HG02763 (cell line): ENCODE results near the gene GFRA3.
"Not testable (repeated sequence)": the region's sequence is repeated elsewhere in the genome, so short reads cannot be mapped to it uniquely, and the experiment has no call there.

Experiments used
- ATAC-seq: cut with Tn5 transposase; IDR thresholded peaks from one replicate; pipeline ENCODE4 v1.9.1; 2021; ENCODE audit warnings: mild to moderate bottlenecking, moderate library complexity; ENCODE audit not compliant: unreplicated experiment

GFRA3 gene

DNA sequence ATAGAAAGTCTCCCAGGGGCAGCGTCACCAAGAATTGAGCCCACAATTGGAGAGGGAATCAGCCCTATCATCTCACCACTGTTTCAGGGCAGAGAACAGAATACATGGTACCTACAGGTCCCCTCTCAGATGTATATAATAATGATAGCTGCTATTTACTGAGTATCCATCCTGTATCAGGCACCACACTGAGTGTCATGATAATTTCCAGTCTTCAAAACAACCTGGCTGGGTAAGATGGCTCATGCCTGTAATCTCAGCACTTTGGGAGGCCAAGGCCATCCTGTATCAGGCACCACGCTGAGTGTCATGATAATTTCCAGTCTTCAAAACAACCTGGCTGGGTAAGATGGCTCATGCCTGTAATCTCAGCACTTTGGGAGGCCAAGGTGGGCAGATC is 26.6 kb downstream of the GFRA3 start:
- not testable (repeated sequence) for ATAC-seq

- no peak for ATAC-seq
Measured at GRCh38 chr5:138246822-138247221, 27.6 kb downstream of the GFRA3 start.

DNA sequence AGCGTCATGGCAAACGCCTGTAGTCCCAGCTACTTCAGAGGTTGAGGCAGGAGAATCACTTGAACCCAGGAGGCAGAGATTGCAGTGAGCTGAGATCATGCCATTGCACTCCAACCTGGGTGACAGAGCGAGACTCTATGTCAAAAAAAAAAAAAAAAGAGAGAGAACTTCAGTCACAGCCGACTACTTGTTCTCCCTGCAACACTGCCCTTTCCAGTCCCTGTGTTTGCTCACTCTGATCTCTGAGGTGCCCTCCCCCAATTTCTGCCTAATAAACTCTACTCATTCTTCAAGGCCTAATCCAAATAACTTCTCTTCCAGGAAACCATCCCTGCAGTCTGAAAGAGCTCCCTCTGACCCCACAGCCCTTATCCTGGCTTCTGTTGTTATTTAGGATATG is 28.1 kb downstream of the GFRA3 start:
- ATAC-seq: no peak

GRCh38 chr5:138245717-138246116 is 28.7 kb downstream of the GFRA3 start:
- no peak for ATAC-seq

- no peak for ATAC-seq
Measured at GRCh38 chr5:138243794-138244193, 30.6 kb downstream of the GFRA3 start.

- ATAC-seq: no peak
Measured at GRCh38 chr5:138241688-138242571, 32.5 kb downstream of the GFRA3 start.

DNA sequence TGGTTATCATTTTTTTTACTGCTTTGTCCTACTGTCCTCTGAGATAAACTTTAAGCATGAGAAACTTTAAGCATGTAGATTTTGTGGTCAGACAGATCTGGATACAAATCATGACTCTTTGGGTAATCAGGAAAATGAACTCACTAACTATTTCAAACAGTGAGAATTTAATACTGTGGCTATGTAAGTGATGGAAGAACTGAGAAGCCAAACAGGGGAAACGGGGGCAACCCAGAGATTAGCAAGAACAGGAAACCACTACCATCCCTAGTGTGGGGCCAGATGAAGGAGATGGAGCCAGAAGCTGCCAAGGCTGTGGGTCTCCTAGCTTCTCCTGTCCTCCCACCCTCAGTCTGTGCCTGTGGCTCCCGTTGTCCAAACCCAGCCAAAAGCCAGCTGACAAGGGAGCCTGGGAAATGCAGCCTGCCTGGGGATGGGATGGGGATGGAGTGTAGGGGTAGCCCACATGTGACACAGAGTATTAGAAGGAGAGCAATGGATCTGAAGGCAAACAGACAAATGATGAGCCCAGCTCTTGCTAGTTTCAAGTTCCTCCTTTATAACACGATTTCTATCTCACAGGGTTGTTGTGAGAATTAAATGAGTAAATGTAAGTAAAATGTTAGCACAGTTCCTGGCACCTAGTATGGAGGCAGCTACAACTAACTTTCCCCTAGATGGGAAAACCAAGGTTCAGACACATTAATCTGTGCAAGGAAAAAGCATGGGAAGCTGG is 33.6 kb downstream of the GFRA3 start:
- ATAC-seq: no peak

GRCh38 chr5:138238034-138238433 is 36.4 kb downstream of the GFRA3 start:
- no peak for ATAC-seq

GRCh38 chr5:138234651-138235050 is 39.8 kb downstream of the GFRA3 start:
- ATAC-seq: no peak

DNA sequence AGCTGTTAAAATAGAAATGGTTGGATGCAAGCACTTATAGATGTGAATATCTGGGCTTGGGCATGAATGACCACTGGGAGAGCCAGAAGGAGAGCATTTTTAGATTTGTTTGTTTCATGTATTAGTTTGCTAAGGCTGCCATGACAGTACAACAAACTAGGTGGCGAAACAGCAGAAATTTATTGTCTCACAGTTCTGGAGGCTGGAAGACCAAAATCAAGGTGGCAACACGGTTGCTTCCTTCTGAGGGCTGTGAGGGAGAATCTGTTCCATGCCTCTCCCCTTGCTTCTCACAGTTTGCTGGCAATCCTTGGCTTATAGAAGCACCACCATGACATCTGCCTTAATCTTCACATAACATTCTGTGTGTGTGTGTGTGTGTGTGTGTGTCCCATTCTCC is 41.1 kb downstream of the GFRA3 start:
- no peak for ATAC-seq

DNA sequence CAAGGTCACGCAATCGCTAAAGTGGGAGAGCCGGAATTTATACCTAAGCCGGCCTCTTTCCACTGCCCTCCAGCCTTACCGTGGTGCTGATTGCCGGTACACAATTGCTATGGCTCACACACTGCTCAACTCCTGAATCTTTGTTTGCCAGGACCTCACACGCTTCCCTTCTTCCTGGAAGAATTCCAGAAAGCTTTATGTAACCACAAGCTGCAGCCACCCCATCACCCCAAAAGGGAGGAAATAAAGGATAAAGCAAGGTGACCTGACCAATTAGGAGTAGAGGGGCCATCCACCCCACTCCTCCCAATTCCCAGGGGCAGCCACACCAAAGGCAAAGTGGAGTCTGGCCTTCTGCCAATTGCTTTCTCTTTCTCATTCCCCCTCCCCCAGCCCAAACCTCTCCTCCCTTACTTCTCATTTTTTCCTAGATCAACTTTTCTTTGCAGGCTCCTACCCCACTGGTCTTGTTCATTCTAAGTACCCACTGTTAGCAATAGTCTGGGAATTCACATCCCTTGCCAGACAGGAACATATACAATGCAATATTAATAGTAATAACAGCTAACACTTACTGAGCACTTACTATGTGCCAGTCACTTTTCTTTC is 43.3 kb downstream of the GFRA3 start:
- no peak for ATAC-seq

GRCh38 chr5:138230261-138230660 is 44.2 kb downstream of the GFRA3 start:
- ATAC-seq: no peak

DNA sequence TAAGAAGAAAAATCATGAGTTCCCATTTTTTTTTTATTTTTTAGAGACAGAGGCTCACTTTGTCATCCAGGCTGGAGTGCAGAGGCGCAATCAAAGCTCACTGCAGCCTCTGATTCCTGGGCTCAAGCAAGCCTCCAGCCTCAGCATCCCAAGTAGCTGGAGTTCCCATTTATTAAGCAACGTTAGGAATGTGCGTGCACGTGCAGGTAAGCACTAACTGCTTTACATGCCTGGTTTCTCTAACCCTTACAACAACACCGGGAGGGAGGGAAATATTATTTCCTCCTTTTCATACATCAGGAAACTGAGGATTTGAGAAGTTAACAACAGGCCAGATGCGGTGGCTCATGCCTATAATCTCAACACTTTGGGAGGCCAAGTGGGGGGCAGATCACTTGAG is 45.0 kb downstream of the GFRA3 start:
- ATAC-seq: no peak

GRCh38 chr5:138226910-138227309 is 47.5 kb downstream of the GFRA3 start:
- no peak for ATAC-seq

DNA sequence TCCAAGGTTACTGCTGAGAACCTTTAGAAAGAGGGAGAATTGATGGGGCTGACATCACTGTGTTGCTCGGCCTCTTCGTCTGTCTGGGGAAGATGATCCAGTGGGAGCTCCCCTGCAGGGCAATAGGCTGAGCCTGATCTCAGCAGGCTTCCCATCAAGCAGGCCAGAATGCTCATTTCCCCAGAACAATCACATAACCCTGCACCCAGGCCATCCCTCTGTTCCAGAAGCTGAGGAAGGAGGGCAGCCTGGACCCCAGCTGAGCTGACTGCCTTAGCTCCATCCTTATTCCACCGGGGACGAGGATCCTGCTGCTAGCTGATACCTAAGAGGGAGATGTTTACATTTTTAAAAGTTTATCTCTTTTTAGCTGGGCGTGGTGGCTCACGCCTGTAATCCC is 49.7 kb downstream of the GFRA3 start:
- no peak for ATAC-seq

- no peak for ATAC-seq
Measured at GRCh38 chr5:138223532-138223931, 50.9 kb downstream of the GFRA3 start.

DNA sequence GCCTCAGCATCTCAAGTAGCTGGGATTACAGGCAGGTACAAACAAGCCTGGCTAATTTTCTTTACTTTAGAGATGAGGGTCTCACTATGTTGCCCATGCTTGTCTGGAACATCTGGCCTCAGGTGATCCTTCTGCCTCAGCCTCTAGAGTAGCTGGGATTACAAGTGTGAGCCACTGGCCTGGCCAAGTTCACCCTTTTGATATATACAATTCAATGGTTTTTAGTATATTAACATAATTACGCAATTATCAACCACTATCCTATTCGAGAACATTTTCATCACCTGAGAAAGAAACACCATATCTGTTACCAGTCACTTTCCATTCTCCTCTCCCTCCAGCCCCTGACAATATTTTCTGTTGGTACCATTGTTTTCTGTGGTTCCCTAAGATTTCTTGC is 57.6 kb downstream of the GFRA3 start:
- no peak for ATAC-seq

DNA sequence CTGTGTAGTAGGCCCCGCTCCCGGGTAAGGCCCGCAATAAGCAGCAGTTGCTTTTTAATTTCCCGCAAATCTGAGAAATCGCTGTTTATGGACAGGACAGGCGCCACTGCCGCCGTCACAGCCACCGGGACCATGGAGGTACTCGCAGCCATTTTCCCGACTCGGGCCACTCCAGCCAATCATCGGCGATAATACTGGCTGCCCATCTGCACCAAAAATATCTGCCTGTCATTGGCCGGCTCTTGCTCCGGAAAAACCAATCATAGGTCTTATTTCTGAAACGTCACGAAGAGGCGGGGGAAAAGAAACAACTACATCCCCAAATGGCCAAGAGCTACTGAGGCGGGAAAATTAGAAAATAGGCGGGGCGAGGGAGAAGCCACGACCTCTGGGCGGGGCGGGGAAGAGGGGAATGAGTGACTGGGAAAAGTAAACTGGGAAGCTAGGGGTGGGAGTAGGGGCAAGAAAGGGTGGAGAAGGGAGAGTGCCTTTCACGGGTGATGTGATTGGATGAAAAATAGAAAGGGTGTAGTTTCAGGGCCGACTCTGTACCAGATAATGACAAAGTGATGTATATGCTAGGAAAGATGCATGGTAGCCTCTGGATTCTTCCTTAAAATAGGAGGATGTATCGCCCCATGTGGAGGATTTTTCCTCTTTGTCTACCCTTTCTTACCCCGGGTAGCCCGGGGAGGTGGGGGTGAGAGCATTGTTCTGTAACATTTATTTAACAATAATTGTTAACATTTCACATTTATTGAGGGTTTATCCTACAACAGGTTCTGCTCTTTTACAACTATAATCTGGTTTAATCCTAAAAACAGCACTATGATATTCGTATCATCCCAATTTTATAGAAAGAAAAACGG is 61.0 kb downstream of the GFRA3 start, which contains the start of gene CDC23:
TSS of gene CDC23 (minus strand) at position 163 of the 869 bp plus-strand sequence. CDS start at position 152, 11 bp downstream.
- peak; percentile 97 for ATAC-seq

DNA sequence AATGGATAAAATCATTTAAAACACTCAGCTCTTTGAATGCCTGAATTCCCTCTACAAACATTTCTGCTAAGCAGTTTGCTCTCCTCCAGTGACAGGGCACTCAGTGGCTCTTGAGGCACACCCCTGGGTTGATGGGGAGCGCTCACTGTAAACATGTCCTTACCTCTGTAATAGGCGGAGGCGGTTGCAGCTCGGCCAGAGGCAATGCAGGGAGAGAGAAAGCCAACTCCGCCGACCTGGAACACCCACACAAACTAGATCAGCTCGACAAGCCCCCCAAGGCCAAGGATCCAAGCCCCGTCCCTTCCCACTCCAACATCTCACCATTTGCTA is 61.6 kb downstream of the GFRA3 start:
- ATAC-seq: no peak

DNA sequence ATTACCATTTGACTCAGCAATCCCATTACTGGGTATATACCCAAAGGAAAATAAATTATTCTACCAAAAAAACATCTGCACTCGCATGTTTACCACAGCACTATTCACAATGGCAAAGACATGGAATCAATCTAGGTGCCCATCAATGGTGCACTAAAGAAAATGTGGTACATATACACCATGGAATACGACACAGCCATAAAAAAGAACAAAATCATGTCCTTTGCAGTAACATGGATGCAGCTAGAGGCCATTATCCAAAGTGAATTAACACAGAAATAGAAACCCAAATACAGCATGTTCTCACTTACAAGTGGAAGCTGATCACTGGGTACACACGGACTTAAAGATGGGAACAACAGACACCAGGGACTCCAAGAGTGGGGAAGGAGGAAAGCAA is 63.4 kb downstream of the GFRA3 start:
- no peak for ATAC-seq
